MG63 (cell line): Measurements from ENCODE around the gene UBXN2A. TPM values are rescaled to one million over a fixed set of nuclear protein-coding genes. Genes with fewer than 3 reads are reported as not detected.

Experiments
- DNase-seq: peaks from one replicate; pipeline ENCODE4 v3.0.0-alpha.2; 2020
- H3K27me3 ChIP-seq: fragments of 250-450 bp; sonication (Bioruptor Pico); 2 replicates; pipeline ENCODE4 v1.5.1; 2020; ENCODE audit warnings: mild to moderate bottlenecking, moderate library complexity
- H3K36me3 ChIP-seq: fragments of 250-450 bp; sonication (Bioruptor Pico); 2 replicates; pipeline ENCODE4 v1.5.1; 2020; ENCODE audit warnings: mild to moderate bottlenecking, moderate library complexity
- H3K4me3 ChIP-seq: fragments of 250-450 bp; sonication (Bioruptor Pico); 2 replicates; pipeline ENCODE4 v1.5.1; 2020; ENCODE audit warnings: mild to moderate bottlenecking, moderate library complexity
- H3K9me3 ChIP-seq: fragments of 250-450 bp; sonication (Bioruptor Pico); 2 replicates; pipeline ENCODE4 v1.5.1; 2020; ENCODE audit warnings: mild to moderate bottlenecking, moderate library complexity
- total RNA-seq: library from RNA; depleted of rRNA; stranded (reverse); fragments of >200 nt; shearing (Covaris generic); gene quantifications from 2 replicates; pipeline ENCODE4 v1.2.3, GENCODE V29; 2014; ENCODE audit warnings: low replicate concordance; rRNA removed

The UBXN2A gene
- total RNA-seq, 1 experiment from 2014 or later, result 16.0 TPM

DNA sequence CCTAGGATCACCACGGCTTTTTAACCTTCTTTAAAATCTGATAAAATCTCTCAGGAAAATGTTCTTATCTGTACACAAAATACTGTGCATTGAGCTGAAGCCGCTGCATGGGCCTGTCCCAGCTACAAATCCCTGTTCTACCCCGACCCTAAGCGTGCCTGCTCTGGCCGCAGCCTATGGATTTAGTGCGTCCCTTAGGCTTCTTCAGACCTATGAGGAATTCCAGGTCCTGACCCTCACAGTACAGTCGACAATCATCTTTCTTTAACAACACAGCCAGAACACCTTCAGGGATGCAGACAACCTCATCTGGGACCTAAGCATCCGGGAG is 107.4 kb downstream of the UBXN2A start:
- H3K36me3 ChIP-seq, result peaks cover 6% of the 10 kb centered on the region
- no peaks in the 10 kb centered on the region for H3K9me3 ChIP-seq
- no peaks in the 10 kb centered on the region for H3K27me3 ChIP-seq
- H3K4me3 ChIP-seq, result peak overlapping the region; percentile 78
- DNase-seq, result no peak

GRCh38 chr2:24048769-24049484 is 108.7 kb downstream of the UBXN2A start:
- no peaks in the 10 kb centered on the region for H3K27me3 ChIP-seq
- no peaks in the 10 kb centered on the region for H3K9me3 ChIP-seq
- no peak for DNase-seq
- H3K4me3 ChIP-seq, result peak overlapping the region; percentile 38
- H3K36me3 ChIP-seq, result peaks cover 2% of the 10 kb centered on the region; the same call in 1 of the 2 replicates

GRCh38 chr2:24049485-24050021 is 109.3 kb downstream of the UBXN2A start, which contains the start of gene FKBP1B:
FKBP1B (plus strand) TSS chr2:24049741; CDS start chr2:24049850, 109 bp downstream.
- Histone ChIP-seq H3K36me3 (peaks cover 2% of the 10 kb centered on the region; the same call in 1 of the 2 replicates), H3K27me3 (no peaks in the 10 kb centered on the region), H3K4me3 (peak within 1 kb of the TSS; percentile 38), H3K9me3 (no peaks in the 10 kb centered on the region)
- DNase-seq, result peak; percentile 48

- no peaks in the 10 kb centered on the region for H3K27me3 ChIP-seq
- DNase-seq, result no peak
- no peak overlapping the region for H3K4me3 ChIP-seq
- H3K36me3 ChIP-seq, result no peaks in the 10 kb centered on the region
- H3K9me3 ChIP-seq, result no peaks in the 10 kb centered on the region
Observed at GRCh38 chr2:24050041-24050979, 110.0 kb downstream of the UBXN2A start.

- DNase-seq, result no peak
- H3K9me3 ChIP-seq, result no peaks in the 10 kb centered on the region
- H3K36me3 ChIP-seq, result no peaks in the 10 kb centered on the region
- H3K27me3 ChIP-seq, result no peaks in the 10 kb centered on the region
- no peak overlapping the region for H3K4me3 ChIP-seq
Observed at GRCh38 chr2:24051833-24052232, 111.6 kb downstream of the UBXN2A start.

DNA sequence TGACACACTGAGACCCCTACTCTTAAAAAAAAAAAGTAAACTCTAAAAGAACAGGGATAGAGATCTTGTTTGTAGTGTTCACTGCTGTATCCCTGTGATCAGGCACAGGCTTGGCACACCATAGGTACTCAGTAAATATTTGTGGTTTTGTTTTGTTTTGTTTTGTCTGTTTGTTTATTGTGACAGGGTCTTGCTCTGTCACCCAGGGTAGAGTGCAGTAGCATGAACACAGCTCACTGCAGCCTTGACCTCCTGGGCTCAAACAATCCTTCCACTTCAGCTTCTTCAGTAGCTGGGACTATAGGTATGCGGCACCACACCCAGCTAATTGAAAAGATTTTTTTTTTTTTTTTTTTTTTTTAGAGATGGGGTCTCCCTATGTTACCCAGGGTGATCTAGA is 112.7 kb downstream of the UBXN2A start:
- Histone ChIP-seq H3K27me3 (no peaks in the 10 kb centered on the region), H3K36me3 (no peaks in the 10 kb centered on the region), H3K9me3 (no peaks in the 10 kb centered on the region), H3K4me3 (no peak overlapping the region)
- no peak for DNase-seq

Other genes starting within 250 kb of the UBXN2A start
- 2.9 and 4.5 TPM in 2 replicates for gene ATAD2B, start 13.3 kb upstream of the UBXN2A start, total RNA-seq
- not detected in 2 replicates for gene MFSD2B, start 69.6 kb downstream of the UBXN2A start, total RNA-seq
- 10.6 and 12.2 TPM in 2 replicates for gene WDCP, start 106.9 kb downstream of the UBXN2A start, total RNA-seq
- gene FKBP1B, start 109.3 kb downstream of the UBXN2A start, total RNA-seq, result 5.1 TPM in 1 of 2 replicates, not detected in the other
- 264 and 301 TPM in 2 replicates for gene SF3B6, start 135.9 kb downstream of the UBXN2A start, total RNA-seq
- 5.0 and 6.5 TPM in 2 replicates for gene TP53I3, start 144.4 kb downstream of the UBXN2A start, total RNA-seq
- gene PFN4, start 182.9 kb downstream of the UBXN2A start, total RNA-seq, result not detected in 2 replicates
- gene FAM228B, start 183.0 kb downstream of the UBXN2A start, total RNA-seq, result 1.4 and 2.4 TPM in 2 replicates
- gene FAM228A, start 234.6 kb downstream of the UBXN2A start, total RNA-seq, result not detected in 2 replicates